HG03558 (cell line): ENCODE data around the gene WFDC5.
"Not testable (repeated sequence)": the region's sequence is repeated elsewhere in the genome, so short reads cannot be mapped to it uniquely, and the experiment has no call there.

Experiments used
- ATAC-seq: cut with Tn5 transposase; IDR thresholded peaks from one replicate; pipeline ENCODE4 v1.9.1; 2021; ENCODE audit warnings: moderate number of reproducible peaks; ENCODE audit not compliant: unreplicated experiment; ENCODE audit errors: extremely low read depth

Gene WFDC5

GRCh38 chr20:45092898-45093297 is 22.1 kb downstream of the WFDC5 start:
- ATAC-seq = no peak

- no peak for ATAC-seq
These were observed 23.6 kb downstream of the WFDC5 start for GRCh38 chr20:45091366-45091765.

GRCh38 chr20:45090481-45090880 is 24.5 kb downstream of the WFDC5 start:
- ATAC-seq = no peak

GRCh38 chr20:45088247-45088646 is 26.7 kb downstream of the WFDC5 start:
- ATAC-seq = no peak

- ATAC-seq = no peak
These were observed 27.2 kb downstream of the WFDC5 start for GRCh38 chr20:45087814-45088213.

- no peak for ATAC-seq
These were observed 27.7 kb downstream of the WFDC5 start for GRCh38 chr20:45087097-45087790.

- no peak for ATAC-seq
These were observed 29.1 kb downstream of the WFDC5 start for GRCh38 chr20:45085867-45086266.

GRCh38 chr20:45085289-45085688 is 29.7 kb downstream of the WFDC5 start:
- no peak for ATAC-seq

- no peak for ATAC-seq
These were observed 31.8 kb downstream of the WFDC5 start for GRCh38 chr20:45083127-45083526.

- no peak for ATAC-seq
These were observed 32.5 kb downstream of the WFDC5 start for GRCh38 chr20:45082468-45082867.

- no peak for ATAC-seq
These were observed 33.9 kb downstream of the WFDC5 start for GRCh38 chr20:45080867-45081624.

GRCh38 chr20:45077559-45077958 is 37.4 kb downstream of the WFDC5 start:
- no peak for ATAC-seq

GRCh38 chr20:45073221-45073620 is 41.8 kb downstream of the WFDC5 start:
- ATAC-seq = no peak

GRCh38 chr20:45072066-45072465 is 42.9 kb downstream of the WFDC5 start:
- ATAC-seq = no peak

GRCh38 chr20:45070932-45071632 is 43.9 kb downstream of the WFDC5 start:
- ATAC-seq = no peak

GRCh38 chr20:45069261-45069660 is 45.7 kb downstream of the WFDC5 start:
- ATAC-seq = no peak

- ATAC-seq = no peak
These were observed 47.4 kb downstream of the WFDC5 start for GRCh38 chr20:45067558-45067957.

GRCh38 chr20:45067087-45067486 is 47.9 kb downstream of the WFDC5 start:
- no peak for ATAC-seq

GRCh38 chr20:45066372-45066771 is 48.6 kb downstream of the WFDC5 start:
- no peak for ATAC-seq

- ATAC-seq = no peak
These were observed 50.2 kb downstream of the WFDC5 start for GRCh38 chr20:45064812-45065211.

GRCh38 chr20:45063107-45063506 is 51.9 kb downstream of the WFDC5 start:
- ATAC-seq = not testable (repeated sequence)
